Lung (tissue), 12 donors: ENCODE data around the gene SLC10A1. TPM values are rescaled to one million over a fixed set of nuclear protein-coding genes. Genes with fewer than 3 reads are reported as not detected.
A peak's percentile ranks its signal among the peaks of the same experiment; 100 is the strongest.

Experiments used
- ATAC-seq: fragments of 200-7000 bp; cut with Tn5 transposase; one replicate; pipeline ENCODE4 v1.9.1; 2020; ENCODE audit warnings: moderate number of reproducible peaks; ENCODE audit not compliant: insufficient read depth, low FRiP score
- DNase-seq, 3 donors: peaks; one replicate each; pipeline ENCODE4 v3.0.0-alpha.2; 2013 to 2017
- H3K27ac ChIP-seq, 2 donors: one replicate each; pipeline ENCODE4 v1.5.1; 2013; ENCODE audit warnings: mild to moderate bottlenecking in 2 of 2, moderate library complexity in 2 of 2, control low read depth in 1 of 2, inconsistent platforms in 1 of 2, low read depth in 1 of 2, low read length in 1 of 2
- H3K27me3 ChIP-seq, 3 donors: one replicate each; pipeline ENCODE4 v1.5.1; 2013; ENCODE audit warnings: low read length in 2 of 3; ENCODE audit not compliant: control insufficient read depth in 3 of 3, insufficient read depth in 3 of 3
- H3K36me3 ChIP-seq, 4 donors: one replicate each; pipeline ENCODE4 v1.5.1; 2013; ENCODE audit warnings: low read length in 4 of 4, mild to moderate bottlenecking in 1 of 4, moderate library complexity in 1 of 4; ENCODE audit not compliant: control insufficient read depth in 4 of 4, insufficient read depth in 4 of 4
- H3K4me1 ChIP-seq, 5 donors: one replicate each; pipeline ENCODE4 v1.5.1; 2013; ENCODE audit warnings: low read length in 5 of 5, mild to moderate bottlenecking in 2 of 5, moderate library complexity in 1 of 5; ENCODE audit not compliant: control insufficient read depth in 5 of 5, insufficient read depth in 5 of 5
- H3K4me3 ChIP-seq: one replicate; pipeline ENCODE4 v1.5.1; 2013; ENCODE audit warnings: mild to moderate bottlenecking, control low read depth, moderate library complexity
- H3K9ac ChIP-seq, 2 donors: one replicate each; pipeline ENCODE4 v1.5.1; 2013; ENCODE audit warnings: low read length in 2 of 2, control low read depth in 1 of 2; ENCODE audit not compliant: insufficient read depth in 1 of 2
- H3K9me3 ChIP-seq, 4 donors: one replicate each; pipeline ENCODE4 v1.5.1; 2013; ENCODE audit warnings: low read length in 3 of 4, mild to moderate bottlenecking in 1 of 4, moderate library complexity in 1 of 4; ENCODE audit not compliant: control insufficient read depth in 4 of 4, insufficient read depth in 3 of 4
- CTCF ChIP-seq: IDR thresholded peaks from 2 replicates; pipeline ENCODE4 v1.5.1; 2012; ENCODE audit warnings: mild to moderate bottlenecking; ENCODE audit errors: control extremely low read depth, extremely low read depth
- WGBS, 2 donors: extraction: QIAGEN DNeasy Blood & Tissue Kit; methylation state at CpG; one replicate each; pipeline ENCODE4 v1.1.7; 2013; 5-methylcytosine and 5-hydroxymethylcytosine counted together
- polyA plus RNA-seq, 2 donors: library from polyadenylated mRNA; stranded (reverse); fragments of 200-250 nt; gene quantifications; one replicate each; pipeline ENCODE4 v1.2.1, GENCODE V29; 2013
- total RNA-seq, 2 donors: library from RNA; depleted of rRNA in 1 of 2; stranded (reverse); fragments of >200 nt in 1 of 2; gene quantifications; one replicate each; pipeline ENCODE4 v1.2.1, GENCODE V29; 2014 to 2021
- donor health status: control.
- donor health status: control.
- donor health status: Bipolar disorder and iron deficiency.
- donor health status: healthy.
- donor health status: DM: yes; HTN: yes; CAD: no.

The SLC10A1 gene
- total and polyA plus RNA-seq, 4 donors = not detected

- H3K9me3 ChIP-seq = no peaks in the 10 kb centered on the region
- H3K27me3 ChIP-seq = no peaks in the 10 kb centered on the region
- H3K4me3 ChIP-seq = peak overlapping the region; percentile 96
- H3K9ac ChIP-seq = peak overlapping the region; percentile 99 to 100
- H3K27ac ChIP-seq = peak overlapping the region; percentile 96 to 100
- peak; percentile 95 to 98 (median 96) for DNase-seq
- no peak for TF ChIP-seq CTCF
- ATAC-seq = peak; percentile 88
- WGBS, 2 donors = 0% methylated on average over 54 of the region's 54 CpGs
- peaks cover 21 to 40% (median 35%) of the 10 kb centered on the region in 4 donors for H3K36me3 ChIP-seq
- H3K4me1 ChIP-seq = peaks cover 0 to 20% (median 9%) of the 10 kb centered on the region in 5 donors
These were observed 29.6 kb downstream of the SLC10A1 start for GRCh38 chr14:69767369-69767999.

- H3K9ac ChIP-seq = peak within 1 kb of the TSS; percentile 99 to 100
- no peaks in the 10 kb centered on the region for H3K27me3 ChIP-seq
- peak within 1 kb of the TSS; percentile 96 to 100 for H3K27ac ChIP-seq
- DNase-seq (peak; percentile 97 to 99 (median 99)), ATAC-seq (peak; percentile 95)
- no peak for TF ChIP-seq CTCF
- 0% methylated on average over 31 of the region's 31 CpGs for WGBS, 2 donors
- peak within 1 kb of the TSS; percentile 96 for H3K4me3 ChIP-seq
- peaks cover 16 to 37% (median 33%) of the 10 kb centered on the region in 4 donors for H3K36me3 ChIP-seq
- H3K4me1 ChIP-seq = peaks cover 0 to 20% (median 9%) of the 10 kb centered on the region in 5 donors
- no peaks in the 10 kb centered on the region for H3K9me3 ChIP-seq
These were observed 30.1 kb downstream of the SLC10A1 start, which contains the start of gene SRSF5 for GRCh38 chr14:69766984-69767368. Gene SRSF5, plus strand, starts transcription at chr14:69767142. Its CDS starts 1,015 bp downstream, at chr14:69768157.

DNA sequence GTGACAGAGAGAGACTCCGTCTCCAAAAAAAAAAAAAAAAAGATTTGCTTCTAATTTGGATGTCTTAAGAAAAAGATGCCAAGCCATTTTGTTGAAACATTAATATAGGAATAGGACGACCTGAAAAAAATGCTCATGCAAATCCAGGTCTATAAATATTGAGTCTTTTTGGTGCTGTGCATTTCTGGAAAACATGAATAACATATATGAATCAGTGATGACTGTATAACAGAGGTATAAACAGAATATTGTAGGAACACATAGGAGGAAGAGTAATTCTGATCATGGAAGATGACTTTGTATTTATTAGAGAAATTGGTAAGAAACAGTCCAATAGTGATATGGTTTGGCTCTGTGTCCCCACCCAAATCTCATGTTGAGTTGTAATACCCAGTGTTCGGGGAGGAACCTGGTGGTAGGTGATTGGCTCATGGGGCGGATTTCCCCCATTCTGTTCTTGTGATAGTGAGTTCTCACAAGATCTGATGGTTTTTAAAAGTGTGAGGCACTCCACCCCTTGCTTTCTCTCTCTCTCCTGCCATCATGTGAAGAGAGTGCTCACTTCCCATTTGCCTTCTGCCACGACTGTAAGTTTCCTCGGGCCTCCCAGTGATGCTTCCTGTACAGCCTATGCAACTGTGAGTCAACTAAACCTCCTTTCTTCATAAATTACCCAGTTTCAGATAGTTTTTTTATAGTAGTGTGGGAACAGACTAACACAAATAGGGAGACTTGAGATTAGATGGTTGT lies 33.1 kb downstream of the SLC10A1 start:
- no peak for TF ChIP-seq CTCF
- H3K36me3 ChIP-seq = peaks cover 2 to 17% (median 10%) of the 10 kb centered on the region in 4 donors
- 74 to 79% methylated on average over 6 of the region's 6 CpGs for WGBS, 2 donors
- no peaks in the 10 kb centered on the region for H3K27me3 ChIP-seq
- H3K4me1 ChIP-seq = peaks cover 0 to 12% (median 8%) of the 10 kb centered on the region in 5 donors
- no peaks in the 10 kb centered on the region for H3K9me3 ChIP-seq
- H3K27ac ChIP-seq = no peak overlapping the region
- ATAC-seq (no peak), DNase-seq (no peak)
- H3K4me3 ChIP-seq = no peak overlapping the region
- H3K9ac ChIP-seq = no peak overlapping the region
